Measurements from ENCODE around the gene PROK2. TPM values are rescaled to one million over a fixed set of nuclear protein-coding genes. Genes with fewer than 3 reads are reported as not detected.

Gene PROK2
- total RNA-seq, 3 donors from 2014 or later (not counting 1 experiment from before 2014, with no cell fraction given) = 0.54 to 8.7 TPM; not detected in 1

GRCh38 chr3:71785532-71786216 lies 726 bp upstream of the PROK2 start:
- no peak overlapping the region for H3K27ac Mint-ChIP-seq

GRCh38 chr3:71784201-71784913 lies 591 bp downstream of the PROK2 start:
- H3K4me3 ChIP-seq (ENCODE audit: low read length) = peak overlapping the region; percentile 13
- 4% methylated on average over 22 of the region's 23 CpGs for whole genome bisulfite sequencing (ENCODE audit: insufficient coverage)
- intact Hi-C loops (cut with micrococcal nuclease) = no loop called here

More at GRCh38 chr3:71785532-71786216, 726 bp upstream of the PROK2 start:
- ATAC-seq = peak in 1 of 3 donors; percentile 18
- Mint-ChIP-seq H3K4me1 (peaks cover 14 to 18% of the 10 kb centered on the region in 2 donors), H3K9me3 (no peaks in the 10 kb centered on the region), H3K36me3 (no peaks in the 10 kb centered on the region), H3K27me3 (ENCODE audit: low read depth in 2 of 2) (peaks cover 57 to 73% of the 10 kb centered on the region in 2 donors), H3K4me3 (peak overlapping the region; percentile 74)
- TF ChIP-seq CTCF (IDR thresholded peaks at IDR 0.05) = no peak
- no peaks in the 10 kb centered on the region for H3K36me3 ChIP-seq (ENCODE audit: control insufficient read depth, insufficient read depth, low read length)
- intact Hi-C loops (cut with micrococcal nuclease) = no loop called here
- no peak overlapping the region for H3K4me3 ChIP-seq (ENCODE audit: low read length)
- no peak overlapping the region for H3K27ac ChIP-seq (ENCODE audit: low read length)
- DNase-seq = no peak
- WGBS (ENCODE audit: insufficient coverage) = 13% methylated on average over 28 of the region's 28 CpGs
- no peaks in the 10 kb centered on the region for H3K9me3 ChIP-seq (ENCODE audit: control insufficient read depth, insufficient read depth, low read length)
- peaks cover 8% of the 10 kb centered on the region for H3K4me1 ChIP-seq (ENCODE audit: control insufficient read depth, insufficient read depth, low read length)
- peaks cover 49% of the 10 kb centered on the region for H3K27me3 ChIP-seq (ENCODE audit: control insufficient read depth, insufficient read depth, low read length)

GRCh38 chr3:71783152-71783551 lies 1.8 kb downstream of the PROK2 start:
- Mint-ChIP-seq H3K9me3 (no peaks in the 10 kb centered on the region), H3K27me3 (ENCODE audit: low read depth in 2 of 2) (peaks cover 50 to 73% of the 10 kb centered on the region in 2 donors), H3K27ac (no peak overlapping the region), H3K4me3 (no peak overlapping the region), H3K4me1 (peaks cover 30 to 31% of the 10 kb centered on the region in 2 donors), H3K36me3 (no peaks in the 10 kb centered on the region)
- intact Hi-C loops (cut with micrococcal nuclease) = no loop called here
- no peaks in the 10 kb centered on the region for H3K9me3 ChIP-seq (ENCODE audit: control insufficient read depth, insufficient read depth, low read length)
- peaks cover 51% of the 10 kb centered on the region for H3K27me3 ChIP-seq (ENCODE audit: control insufficient read depth, insufficient read depth, low read length)
- WGBS (ENCODE audit: insufficient coverage) = 64% methylated on average over 1 of the region's 1 CpG
- H3K27ac ChIP-seq (ENCODE audit: low read length) = no peak overlapping the region
- no peak for TF ChIP-seq CTCF (IDR thresholded peaks at IDR 0.05)
- no peak for DNase-seq
- H3K36me3 ChIP-seq (ENCODE audit: control insufficient read depth, insufficient read depth, low read length) = no peaks in the 10 kb centered on the region
- H3K4me3 ChIP-seq (ENCODE audit: low read length) = no peak overlapping the region
- no peak for ATAC-seq
- peaks cover 18% of the 10 kb centered on the region for H3K4me1 ChIP-seq (ENCODE audit: control insufficient read depth, insufficient read depth, low read length)

More at GRCh38 chr3:71784201-71784913, 591 bp downstream of the PROK2 start:
- no peaks in the 10 kb centered on the region for H3K36me3 ChIP-seq (ENCODE audit: control insufficient read depth, insufficient read depth, low read length)
- H3K27ac ChIP-seq (ENCODE audit: low read length) = no peak overlapping the region
- DNase-seq = peak in 1 of 2 donors; percentile 18
- H3K27me3 Mint-ChIP-seq (ENCODE audit: low read depth in 2 of 2) = peaks cover 53 to 79% of the 10 kb centered on the region in 2 donors
- H3K27me3 ChIP-seq (ENCODE audit: control insufficient read depth, insufficient read depth, low read length) = peaks cover 51% of the 10 kb centered on the region
- ATAC-seq = no peak
- peak overlapping the region; percentile 77 for H3K4me3 Mint-ChIP-seq
- H3K36me3 Mint-ChIP-seq = no peaks in the 10 kb centered on the region
- H3K27ac Mint-ChIP-seq = no peak overlapping the region
- H3K4me1 ChIP-seq (ENCODE audit: control insufficient read depth, insufficient read depth, low read length) = peaks cover 18% of the 10 kb centered on the region
- TF ChIP-seq CTCF (IDR thresholded peaks at IDR 0.05) = no peak
- peaks cover 27 to 28% of the 10 kb centered on the region in 2 donors for H3K4me1 Mint-ChIP-seq
- no peaks in the 10 kb centered on the region for H3K9me3 ChIP-seq (ENCODE audit: control insufficient read depth, insufficient read depth, low read length)
- H3K9me3 Mint-ChIP-seq = no peaks in the 10 kb centered on the region
